NCI-H1105 treated with DMSO at 0.1 percent for 48 hours (cell line): ENCODE measurements around the gene WBP1.
"Not testable (repeated sequence)": the region's sequence is repeated elsewhere in the genome, so short reads cannot be mapped to it uniquely, and the experiment has no call there.

Experiments
- DNase-seq: peaks from one replicate; lab custom pipeline; 2025; lab: John Stamatoyannopoulos, UW

The WBP1 gene

DNA sequence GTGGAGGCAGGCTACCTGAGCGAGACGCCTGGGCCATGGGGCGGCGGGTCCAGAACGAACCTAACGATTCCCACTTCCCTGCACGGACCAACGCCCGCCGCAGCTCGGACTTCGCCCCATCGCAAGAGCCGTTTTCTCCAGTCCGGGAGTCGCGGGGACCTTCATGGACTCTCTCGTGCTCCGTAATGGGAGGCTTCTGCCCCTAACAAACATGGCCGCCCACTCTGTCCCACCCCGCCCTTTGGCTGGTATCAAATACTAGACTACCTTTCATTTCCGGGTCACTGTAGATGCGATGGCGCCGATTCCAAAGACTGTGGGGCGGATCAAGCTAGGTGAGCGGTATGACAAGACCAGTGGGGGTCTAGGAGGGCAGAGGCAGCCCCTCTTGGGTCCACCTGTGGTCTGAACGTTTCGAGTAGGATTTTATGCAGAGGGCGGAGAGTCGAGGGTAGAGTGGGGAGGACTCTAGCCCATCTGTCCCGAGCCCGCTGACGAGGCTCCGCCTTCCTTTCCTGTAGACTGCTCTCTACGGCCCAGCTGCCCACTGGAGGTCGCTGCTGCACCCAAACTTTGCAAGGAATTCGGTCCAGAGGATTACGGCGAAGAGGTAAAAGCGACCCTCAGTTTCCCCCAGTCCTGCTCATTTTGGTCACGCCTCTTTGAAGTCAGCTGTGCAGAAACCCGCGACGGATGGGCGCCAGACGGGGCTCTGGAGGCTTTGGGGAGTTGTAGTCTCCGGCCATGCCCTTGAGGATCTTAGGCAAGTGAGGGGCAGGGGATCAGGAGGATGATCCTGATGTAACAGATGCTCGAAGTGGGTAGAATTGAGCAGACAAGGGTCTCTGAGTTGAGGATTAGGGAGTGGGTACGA is 24.8 kb downstream of the WBP1 start, which contains the start of the genes CCDC142 and TTC31:
Gene CCDC142 (minus strand): TSS at position 198 of the 874 bp plus-strand sequence. CDS start 161 bp downstream, at position 37.
Gene TTC31 (plus strand): TSS at position 281 of the 874 bp plus-strand sequence. CDS start 15 bp downstream, at position 296.
- peak; percentile 94 for DNase-seq

DNA sequence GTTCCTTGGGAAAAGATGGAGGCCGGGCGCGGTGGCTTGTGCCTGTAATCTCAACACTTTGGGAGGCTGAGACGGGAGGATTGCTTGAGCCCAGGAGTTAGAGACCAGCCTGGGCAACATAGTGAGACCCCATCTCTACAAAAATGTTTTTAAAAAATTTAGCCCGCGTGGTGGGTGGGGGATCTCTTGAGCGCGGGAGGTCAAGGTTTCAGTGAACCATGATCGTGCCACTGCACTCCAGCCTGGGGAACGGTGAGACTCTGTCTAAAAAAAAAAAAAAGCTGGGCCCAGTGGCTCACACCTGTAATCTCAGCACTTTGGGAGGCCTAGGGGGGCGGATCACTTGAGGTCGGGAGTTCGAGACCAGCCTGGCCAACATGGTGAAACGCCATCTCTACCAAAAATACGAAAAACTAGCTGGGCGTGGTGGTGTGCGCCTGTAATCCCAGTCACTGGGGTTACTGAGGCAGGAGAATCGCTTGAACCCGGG is 25.5 kb downstream of the WBP1 start:
- DNase-seq: not testable (repeated sequence)

DNA sequence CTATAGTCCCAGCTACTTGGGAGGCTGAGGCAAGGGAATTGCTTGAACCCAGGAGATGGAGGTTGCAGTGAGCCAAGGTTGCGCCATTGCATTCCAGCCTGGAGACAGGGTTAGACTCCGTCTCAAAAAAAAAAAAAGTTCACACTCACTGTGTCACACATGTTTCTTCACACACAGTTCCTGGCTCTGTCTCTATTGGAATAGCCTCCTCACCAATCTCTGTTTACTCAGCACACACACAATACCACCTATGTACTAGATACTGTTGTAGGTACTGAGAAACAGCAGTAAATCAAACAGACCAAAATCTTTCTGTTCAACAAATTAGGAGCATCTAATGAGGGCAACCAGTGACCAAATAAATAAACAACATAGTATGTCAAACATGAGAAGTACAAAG is 27.9 kb downstream of the WBP1 start:
- no peak for DNase-seq

DNA sequence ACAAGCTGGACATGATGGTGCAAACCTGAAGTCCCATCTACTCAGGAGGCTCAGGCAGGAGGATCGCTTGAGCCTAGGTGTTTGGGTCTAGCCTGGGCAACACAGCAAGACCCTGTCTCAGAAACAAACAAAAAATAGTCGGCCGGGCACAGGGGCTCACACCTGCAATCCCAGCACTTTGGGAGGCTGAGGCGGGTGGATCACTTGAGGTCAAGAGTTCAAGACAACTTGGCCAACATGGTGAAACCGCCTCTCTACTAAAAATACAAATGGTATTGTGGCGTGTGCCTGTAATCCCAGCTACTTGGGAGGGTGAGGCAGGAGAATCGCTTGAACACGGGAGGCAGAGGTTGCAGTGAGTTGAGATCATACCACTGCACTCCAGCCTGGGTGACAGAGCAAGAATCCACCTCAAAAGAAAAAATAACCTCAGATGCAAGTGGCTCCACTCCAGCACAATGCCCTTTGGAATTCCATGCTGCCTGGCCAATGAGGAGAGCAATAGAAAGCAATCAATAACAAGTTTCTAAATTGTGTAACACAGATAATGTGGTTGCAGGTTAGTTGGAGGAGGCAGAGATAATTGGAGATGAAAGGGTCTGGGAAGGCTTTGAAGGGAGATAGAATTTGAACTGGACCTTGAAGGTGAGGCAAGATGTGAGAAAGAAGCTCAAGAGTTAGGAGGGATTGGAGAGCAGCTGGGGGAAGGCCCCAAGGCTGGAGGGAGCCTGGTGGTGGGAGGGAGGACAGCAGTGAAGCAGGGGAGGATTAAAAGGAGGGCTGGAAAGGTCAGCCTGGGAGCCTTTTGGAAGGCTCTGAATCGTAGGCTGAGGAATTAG is 30.6 kb downstream of the WBP1 start:
- no peak for DNase-seq

DNA sequence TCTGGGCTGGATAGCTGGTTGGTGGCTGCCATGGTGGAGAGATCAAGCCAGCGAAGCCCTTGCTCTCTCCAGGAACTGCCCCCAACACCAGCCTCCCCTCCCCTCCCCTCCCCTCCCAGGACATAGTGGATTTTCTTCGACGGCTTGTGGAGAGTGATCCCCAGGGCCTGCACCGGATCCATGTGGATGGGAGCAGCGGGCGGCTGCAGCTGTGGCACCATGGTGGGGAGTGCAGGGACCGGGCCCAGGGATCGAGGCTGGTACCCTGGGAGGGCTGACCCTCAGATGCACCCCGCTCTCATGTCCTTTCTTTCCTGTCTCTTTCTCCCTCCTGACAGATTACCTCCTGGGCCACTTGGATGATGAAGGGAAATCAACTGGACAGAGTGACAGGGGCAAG is 31.7 kb downstream of the WBP1 start:
- no peak for DNase-seq

DNA sequence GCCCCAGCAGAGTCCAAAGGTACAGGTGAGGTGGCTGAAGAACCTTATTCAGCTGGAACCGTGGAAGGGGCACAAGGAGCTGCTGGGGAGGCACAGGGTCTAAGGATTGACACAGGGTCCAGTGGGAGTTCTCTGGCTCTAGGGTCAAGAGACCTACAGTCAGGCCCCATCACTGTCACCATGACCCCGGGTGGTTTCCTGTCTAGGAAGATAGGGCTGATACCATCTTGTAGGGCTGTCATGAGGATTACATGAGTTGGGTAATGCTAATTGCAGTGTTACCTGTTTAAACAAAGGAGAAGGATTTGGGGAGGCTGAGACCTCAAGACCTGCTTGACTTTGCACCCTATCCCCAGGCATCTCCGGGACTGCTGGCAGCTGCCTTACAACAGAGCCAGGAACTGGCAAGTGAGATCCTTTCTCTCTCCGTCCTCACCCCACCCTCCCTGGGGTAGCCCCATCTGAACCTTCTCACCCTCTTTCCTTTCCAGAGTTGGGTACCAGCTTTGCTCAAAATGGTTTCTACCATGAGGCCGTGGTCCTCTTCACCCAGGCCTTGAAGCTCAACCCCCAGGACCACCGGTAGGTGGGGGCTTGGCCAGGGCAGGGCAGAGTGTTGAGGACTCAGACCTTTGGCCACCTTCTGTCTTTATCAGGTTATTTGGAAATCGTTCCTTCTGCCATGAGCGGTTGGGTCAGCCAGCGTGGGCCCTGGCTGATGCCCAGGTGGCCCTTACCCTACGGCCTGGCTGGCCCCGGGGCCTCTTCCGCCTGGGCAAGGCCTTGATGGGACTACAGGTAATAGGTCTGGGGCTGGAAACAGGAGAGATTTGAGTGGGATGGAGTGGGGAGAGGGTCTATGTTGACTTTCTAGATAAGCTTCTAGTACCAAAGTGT is 33.7 kb downstream of the WBP1 start:
- DNase-seq: no peak

DNA sequence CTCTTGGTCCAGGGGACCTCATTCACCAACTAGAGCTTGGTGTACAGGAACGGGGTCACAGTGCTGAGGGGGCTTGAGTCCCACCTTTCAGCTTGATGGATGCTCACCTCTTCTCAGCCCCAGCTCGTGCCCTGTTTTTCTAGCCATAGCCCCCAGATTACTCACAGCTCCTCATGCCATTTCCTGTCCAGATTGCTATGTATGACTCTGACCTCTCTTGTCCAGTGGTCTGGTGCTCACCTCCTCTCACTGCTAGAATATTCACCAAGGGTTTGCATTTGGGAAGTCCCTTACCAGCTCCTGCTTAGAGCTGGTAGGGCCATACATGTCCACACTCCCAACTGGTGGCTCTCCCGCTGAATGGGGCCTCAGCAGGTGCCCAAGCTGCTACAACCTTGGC is 35.3 kb downstream of the WBP1 start:
- no peak for DNase-seq

DNA sequence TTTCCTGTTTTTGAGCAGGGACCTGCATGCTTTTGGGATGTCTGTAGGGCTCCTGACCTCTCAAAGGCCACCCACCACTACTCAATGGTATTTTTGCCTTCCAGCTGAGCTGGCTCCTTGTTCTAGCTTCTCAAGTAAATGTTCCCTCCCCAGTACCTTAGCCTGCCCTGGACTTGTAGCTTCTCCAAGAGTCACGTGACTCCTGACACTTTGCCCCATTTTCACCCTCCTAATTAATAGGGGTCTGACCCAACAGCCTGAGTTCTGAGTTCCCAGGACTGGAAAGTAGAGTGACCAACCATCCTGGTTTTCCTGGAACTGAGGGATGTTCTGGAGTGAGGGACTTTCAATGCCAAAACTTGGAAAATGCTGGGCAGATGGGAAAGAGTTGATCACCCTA is 37.2 kb downstream of the WBP1 start:
- DNase-seq: no peak

DNA sequence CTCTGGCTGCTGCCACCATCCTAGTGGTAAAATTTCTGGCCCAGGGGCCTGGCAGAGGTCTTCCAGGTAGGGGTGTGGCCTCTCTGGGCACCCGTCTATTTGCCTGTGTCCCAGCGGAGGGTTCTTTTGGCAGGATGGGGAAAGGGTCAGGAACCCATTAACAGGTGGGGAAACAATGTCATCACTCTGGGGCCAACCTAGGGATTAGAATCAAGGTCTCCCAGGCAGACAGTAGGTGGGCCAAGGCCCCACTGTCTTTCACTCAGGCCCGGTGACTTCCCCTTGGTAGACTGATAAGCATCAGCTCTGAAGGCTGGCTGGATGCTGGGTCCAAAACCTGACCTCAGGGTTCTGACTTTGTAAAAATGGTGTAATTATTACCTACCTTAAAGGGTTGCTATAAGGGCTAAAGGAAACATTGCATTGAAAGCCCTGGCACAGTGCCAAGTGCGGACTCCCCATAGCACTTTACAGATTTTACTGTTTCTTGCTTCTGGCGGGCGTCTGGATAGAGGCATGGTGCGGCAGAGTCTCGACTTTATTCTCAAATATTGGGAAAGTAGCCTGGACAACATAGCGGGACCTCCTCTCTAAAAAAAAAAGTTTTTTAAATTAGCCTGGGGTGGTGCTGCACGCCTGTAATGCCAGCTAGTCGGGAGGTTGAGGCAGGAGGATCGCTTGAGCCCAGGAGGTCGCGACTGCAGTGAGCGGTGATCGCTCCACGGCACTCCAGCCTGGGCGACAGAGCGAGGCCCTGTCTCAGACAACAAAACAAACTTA is 38.9 kb downstream of the WBP1 start:
- DNase-seq: no peak

DNA sequence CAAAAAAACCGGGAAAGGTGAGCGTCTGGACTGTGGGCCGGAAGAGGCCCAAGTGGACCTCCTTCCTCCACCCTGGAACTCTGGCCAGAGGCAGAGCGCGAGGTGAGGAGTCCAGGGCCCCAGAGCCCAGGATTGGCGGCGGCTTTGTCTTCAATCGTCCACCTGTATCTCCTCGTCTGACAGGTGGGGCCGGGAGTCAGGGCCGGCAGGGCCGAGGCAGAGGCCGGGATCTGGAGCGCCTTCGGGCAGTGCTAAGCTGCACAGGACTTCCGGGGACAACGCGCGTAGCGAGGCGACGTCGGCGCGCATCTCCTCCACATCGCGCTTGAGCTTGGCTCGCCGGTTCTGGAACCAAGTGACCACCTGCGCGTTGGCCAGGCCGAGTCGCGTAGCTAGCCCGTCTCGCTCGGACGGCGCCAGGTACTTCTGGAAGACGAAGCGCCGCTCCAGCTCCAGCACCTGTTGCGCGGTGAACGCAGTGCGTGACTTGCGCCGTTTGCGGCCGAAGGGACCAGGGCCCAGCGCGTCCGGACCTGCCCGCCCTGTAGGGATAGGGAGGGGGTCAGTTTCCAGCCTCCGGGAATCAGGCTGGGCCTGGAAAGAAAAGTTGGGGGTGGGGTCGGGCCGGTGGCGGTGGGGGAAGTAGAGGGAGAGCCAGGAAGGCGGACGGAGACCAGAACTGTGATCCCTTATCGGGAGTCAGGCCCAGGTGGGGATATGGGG is 39.7 kb downstream of the WBP1 start:
- no peak for DNase-seq

DNA sequence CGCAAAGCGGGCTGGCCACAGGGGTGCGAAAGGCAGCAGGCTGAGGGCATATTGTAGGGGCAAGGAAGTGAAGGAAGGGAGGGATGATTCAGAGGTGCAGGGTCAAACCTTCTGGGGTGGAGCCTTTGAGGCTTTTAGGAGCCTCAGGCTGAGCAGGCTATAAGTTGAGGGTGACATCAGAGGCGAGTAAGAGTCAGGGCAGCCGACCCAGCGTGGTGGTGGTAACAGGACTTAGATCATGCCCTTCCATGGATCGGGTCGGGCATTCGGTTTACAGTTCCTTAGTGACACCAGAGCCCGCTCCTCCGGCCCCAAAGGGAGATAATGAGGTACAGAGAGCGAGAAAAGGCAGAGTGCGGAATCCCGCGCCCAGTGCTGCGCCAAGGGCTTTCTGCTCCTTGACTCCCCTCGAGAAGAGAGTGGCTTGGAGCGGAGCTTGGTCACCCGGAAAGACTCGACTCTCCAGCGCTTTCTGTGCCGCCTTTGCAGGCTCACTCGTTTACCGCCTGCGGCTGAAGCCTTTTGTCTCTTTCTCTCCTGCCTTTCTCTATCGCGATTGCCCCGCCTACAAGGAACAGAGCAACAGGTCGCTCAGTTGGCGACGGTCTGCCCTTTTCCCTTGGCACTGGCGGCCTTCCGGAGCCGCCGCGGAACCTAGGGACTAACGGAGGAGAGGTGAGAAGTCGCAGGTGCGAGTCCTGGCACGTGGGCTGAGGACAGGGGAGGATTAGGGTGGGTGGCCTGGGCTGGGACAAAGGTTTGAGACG is 40.4 kb downstream of the WBP1 start:
- no peak for DNase-seq

DNA sequence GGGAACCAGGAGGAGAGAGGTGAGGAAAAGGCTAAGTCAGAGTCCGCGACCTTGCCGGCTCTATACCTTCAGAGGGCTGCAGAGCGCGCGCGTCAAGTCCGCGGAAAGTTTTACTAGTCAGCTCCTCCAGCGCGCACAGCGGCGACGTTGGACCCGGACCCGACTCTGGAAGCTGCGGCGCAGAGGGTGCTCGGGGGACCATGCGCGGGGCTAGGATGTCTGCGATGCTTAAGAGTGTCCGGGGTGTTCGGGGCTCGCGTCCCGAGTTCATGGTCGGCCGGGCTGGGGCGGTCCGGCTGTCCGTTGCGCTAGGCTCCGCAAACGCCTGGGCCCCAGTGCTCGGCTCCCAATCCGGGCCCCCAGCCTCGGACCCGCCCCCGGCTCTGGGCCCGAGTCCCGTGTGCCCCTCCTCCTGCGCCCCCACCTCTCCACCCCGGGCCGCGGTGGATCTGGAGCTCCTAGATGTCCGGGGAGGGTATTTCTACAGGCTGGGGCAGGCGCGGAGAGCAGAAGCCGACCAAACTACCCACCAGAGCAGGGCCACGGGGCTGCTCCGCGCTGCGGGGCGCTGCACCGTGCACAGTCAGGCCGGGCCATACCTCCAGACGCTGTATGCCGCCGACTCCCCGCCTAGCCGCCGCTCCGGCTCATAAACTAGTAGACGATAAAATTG is 41.2 kb downstream of the WBP1 start, which contains the start of gene LBX2:
Gene LBX2 (minus strand): TSS at position 337 of the 673 bp plus-strand sequence. CDS start 66 bp downstream, at position 271.
- no peak for DNase-seq

DNA sequence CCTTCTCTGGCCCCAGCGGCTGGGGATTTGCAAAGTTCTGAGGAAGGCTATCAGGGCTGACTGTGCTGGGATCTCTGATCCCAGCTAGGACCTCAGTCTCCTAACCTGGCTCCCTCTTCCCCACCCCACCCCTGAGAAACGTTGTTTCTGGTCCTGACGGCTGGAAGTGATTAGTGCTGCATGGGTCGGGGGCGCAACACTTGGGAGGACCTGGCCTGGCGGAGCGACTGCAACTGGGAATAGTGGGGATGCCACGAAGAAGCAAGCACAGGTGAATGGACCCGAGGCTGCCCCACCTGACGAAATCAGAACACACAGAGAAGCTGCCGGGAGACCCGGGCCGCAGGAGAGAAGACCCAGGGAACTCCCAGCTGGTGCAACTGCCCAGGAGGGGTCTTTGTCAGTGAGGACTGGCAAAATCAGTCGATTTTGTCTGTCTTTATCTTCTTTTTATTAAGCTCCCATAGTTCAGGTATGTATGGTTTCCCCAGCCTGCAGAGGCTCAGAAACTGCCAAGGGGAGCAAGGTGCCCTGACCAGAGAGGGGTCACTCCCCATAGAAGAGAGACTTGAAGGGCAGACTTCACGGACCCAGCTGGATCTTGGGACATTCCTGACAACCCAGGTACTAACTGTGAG is 41.8 kb downstream of the WBP1 start:
- no peak for DNase-seq

DNA sequence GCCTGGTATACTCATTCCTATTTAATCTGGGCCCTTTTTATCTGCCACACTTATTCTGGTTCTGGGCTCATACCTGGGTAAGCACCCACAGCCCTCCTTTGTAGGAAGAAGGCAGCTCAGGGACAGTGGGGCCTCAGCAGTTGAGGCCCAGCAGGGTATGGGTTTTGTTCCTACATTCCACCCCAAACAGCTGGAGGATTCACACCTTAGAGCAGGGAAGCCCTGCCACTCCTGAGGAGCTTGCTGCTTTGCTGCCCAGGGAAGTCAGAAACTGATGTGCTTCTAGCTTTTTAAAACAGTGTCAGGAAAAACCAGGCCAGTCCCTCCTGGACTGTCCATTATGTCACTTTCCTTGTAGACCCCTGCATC is 42.3 kb downstream of the WBP1 start:
- no peak for DNase-seq

DNA sequence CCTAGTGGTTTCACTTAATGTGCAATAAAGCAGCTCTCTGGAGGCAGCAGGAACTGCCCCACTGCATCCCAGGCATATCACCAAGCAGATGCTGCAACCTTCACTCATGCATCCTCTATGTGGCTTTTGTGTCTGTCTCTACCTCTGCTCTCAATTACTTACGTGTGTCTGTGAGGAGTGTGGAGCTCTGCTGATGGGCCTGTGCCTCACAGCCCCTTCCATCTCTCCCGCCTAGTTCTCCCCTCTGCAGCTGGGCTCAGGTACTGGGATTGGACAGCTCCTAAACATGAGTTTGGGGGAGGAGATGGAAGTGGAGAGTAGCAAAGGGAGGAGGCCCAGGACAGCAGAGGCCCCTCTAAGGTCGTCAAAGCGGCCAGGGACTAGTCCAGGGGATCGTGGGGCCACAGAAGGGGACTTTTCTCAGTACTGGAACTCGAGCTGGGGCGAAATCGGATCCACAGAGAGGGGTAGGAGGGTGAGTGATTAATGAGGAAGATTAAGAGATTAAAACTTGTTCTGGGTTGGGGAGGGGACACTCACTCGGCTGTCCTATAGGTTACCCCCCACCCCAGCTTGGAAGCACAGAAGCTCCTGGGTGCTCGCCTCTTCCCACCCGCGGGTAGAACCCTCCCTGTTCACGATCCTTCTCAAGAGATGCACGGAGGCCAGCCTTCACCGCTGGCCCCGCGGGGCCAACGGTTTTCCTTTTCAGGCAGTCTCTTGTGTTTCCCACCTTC is 43.3 kb downstream of the WBP1 start:
- no peak for DNase-seq

DNA sequence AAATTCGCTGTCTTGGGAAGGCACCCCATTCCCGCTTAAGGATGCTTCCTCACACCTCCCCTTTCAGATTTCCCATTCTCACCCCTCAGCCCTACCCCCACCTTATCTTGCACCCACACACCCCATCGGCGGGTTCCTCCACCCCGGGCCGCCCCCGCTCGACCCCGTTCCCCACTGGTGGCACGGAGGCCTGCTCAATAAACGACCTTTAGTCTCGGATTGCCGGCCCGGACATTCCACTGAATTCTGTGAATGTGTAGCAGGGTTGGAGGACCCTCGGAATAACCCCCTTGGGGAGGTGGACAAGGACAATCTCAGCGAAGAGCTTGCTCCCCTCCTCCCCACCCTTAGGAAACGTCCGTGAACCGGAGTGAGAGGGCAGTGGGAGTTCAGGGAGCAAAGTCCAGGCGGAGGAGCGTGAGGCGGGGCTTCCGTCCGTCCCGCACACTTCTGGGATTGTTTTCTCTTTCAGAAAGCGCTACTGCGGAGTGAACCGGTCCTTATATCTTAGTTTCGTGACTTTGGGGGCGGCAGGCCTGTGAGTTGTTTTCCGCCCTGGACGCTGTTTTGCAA is 44.0 kb downstream of the WBP1 start:
- DNase-seq: no peak
